ENCODE measurements around the gene CACTIN. TPM values are rescaled to one million over a fixed set of nuclear protein-coding genes. Genes with fewer than 3 reads are reported as not detected.
A peak's percentile ranks its signal among the peaks of the same experiment; 100 is the strongest.

CACTIN gene
- total RNA-seq, 1 donor from 2014 or later = 26.7 TPM

- no peak for DNase-seq (ENCODE audit: low read depth)
- peaks cover 14% of the 10 kb centered on the region for H3K4me1 ChIP-seq (ENCODE audit: insufficient read depth, low read length)
- H3K4me3 Mint-ChIP-seq (ENCODE audit: unreplicated experiment) = no peak overlapping the region
- no peaks in the 10 kb centered on the region for H3K36me3 ChIP-seq (ENCODE audit: insufficient read depth, low read length)
- peaks cover 22% of the 10 kb centered on the region for H3K36me3 Mint-ChIP-seq (ENCODE audit: low read depth, unreplicated experiment)
- peaks cover 3% of the 10 kb centered on the region for H3K9me3 ChIP-seq (ENCODE audit: insufficient read depth, low read depth, low read length)
- H3K4me1 Mint-ChIP-seq (ENCODE audit: low read depth, unreplicated experiment) = no peaks in the 10 kb centered on the region
- H3K9ac ChIP-seq (ENCODE audit: low read length) = no peak overlapping the region
- H3K9me3 Mint-ChIP-seq (ENCODE audit: unreplicated experiment) = no peaks in the 10 kb centered on the region
- FAIRE-seq = no peak
- no peak overlapping the region for H3K27ac Mint-ChIP-seq (ENCODE audit: unreplicated experiment)
- TF ChIP-seq EZH2 (IDR thresholded peaks at IDR 0.05; ENCODE audit: insufficient read depth, low read length) (no peak), CTCF (IDR thresholded peaks at IDR 0.05; ENCODE audit: insufficient read depth, low read depth, low read length) (no peak)
- H3K4me3 ChIP-seq (ENCODE audit: insufficient read depth, low read depth, low read length) = no peak overlapping the region
- no peaks in the 10 kb centered on the region for H3K27me3 ChIP-seq (ENCODE audit: insufficient read depth, low read length)
- no peaks in the 10 kb centered on the region for H3K27me3 Mint-ChIP-seq (ENCODE audit: low read depth, unreplicated experiment)
- H3K4me2 ChIP-seq (ENCODE audit: low read length) = no peak overlapping the region
- no peak overlapping the region for H3K27ac ChIP-seq (ENCODE audit: low read depth, low read length)
- H4K20me1 ChIP-seq (ENCODE audit: insufficient read depth, low read length) = peaks cover 8% of the 10 kb centered on the region
- no peaks in the 10 kb centered on the region for H3K79me2 ChIP-seq (ENCODE audit: insufficient read depth, low read length)
- no peak overlapping the region for H2AFZ ChIP-seq (ENCODE audit: low read depth, low read length)
Measured at GRCh38 chr19:3658004-3658869, 31.6 kb upstream of the CACTIN start.

GRCh38 chr19:3657395-3657769, 30.8 kb upstream of the CACTIN start:
- FAIRE-seq = no peak
- Histone ChIP-seq H3K4me3 (ENCODE audit: insufficient read depth, low read depth, low read length) (no peak overlapping the region), H3K4me2 (ENCODE audit: low read length) (no peak overlapping the region), H2AFZ (ENCODE audit: low read depth, low read length) (no peak overlapping the region), H3K9me3 (ENCODE audit: insufficient read depth, low read depth, low read length) (peaks cover 3% of the 10 kb centered on the region), H4K20me1 (ENCODE audit: insufficient read depth, low read length) (peaks cover 5% of the 10 kb centered on the region), H3K9ac (ENCODE audit: low read length) (no peak overlapping the region), H3K36me3 (ENCODE audit: insufficient read depth, low read length) (no peaks in the 10 kb centered on the region), H3K27ac (ENCODE audit: low read depth, low read length) (no peak overlapping the region), H3K79me2 (ENCODE audit: insufficient read depth, low read length) (no peaks in the 10 kb centered on the region), H3K4me1 (ENCODE audit: insufficient read depth, low read length) (peaks cover 14% of the 10 kb centered on the region), H3K27me3 (ENCODE audit: insufficient read depth, low read length) (no peaks in the 10 kb centered on the region)
- H3K4me1 Mint-ChIP-seq (ENCODE audit: low read depth, unreplicated experiment) = no peaks in the 10 kb centered on the region
- no peaks in the 10 kb centered on the region for H3K27me3 Mint-ChIP-seq (ENCODE audit: low read depth, unreplicated experiment)
- TF ChIP-seq CTCF (IDR thresholded peaks at IDR 0.05; ENCODE audit: insufficient read depth, low read depth, low read length) = no peak
- no peak for TF ChIP-seq EZH2 (IDR thresholded peaks at IDR 0.05; ENCODE audit: insufficient read depth, low read length)
- H3K36me3 Mint-ChIP-seq (ENCODE audit: low read depth, unreplicated experiment) = peaks cover 20% of the 10 kb centered on the region
- no peaks in the 10 kb centered on the region for H3K9me3 Mint-ChIP-seq (ENCODE audit: unreplicated experiment)
- no peak for DNase-seq (ENCODE audit: low read depth)
- H3K4me3 Mint-ChIP-seq (ENCODE audit: unreplicated experiment) = peak overlapping the region; percentile 27
- H3K27ac Mint-ChIP-seq (ENCODE audit: unreplicated experiment) = no peak overlapping the region

Data from astrocyte (in vitro differentiated cells and primary cell).